Dedifferentiated amniotic fluid mesenchymal stem cell (primary cell): ENCODE data around the gene PROK2.

Source experiments
- DNase-seq: peaks from one replicate; pipeline ENCODE4 v3.0.0-alpha.2; 2016; ENCODE audit errors: extremely low spot score

The PROK2 gene

GRCh38 chr3:71786551-71786950 lies 1.6 kb upstream of the PROK2 start:
- no peak for DNase-seq

- no peak for DNase-seq
Measured at GRCh38 chr3:71786217-71786549, 1.2 kb upstream of the PROK2 start.

GRCh38 chr3:71785532-71786216 lies 726 bp upstream of the PROK2 start:
- DNase-seq = no peak

- no peak for DNase-seq
Measured at GRCh38 chr3:71784201-71784913, 591 bp downstream of the PROK2 start.

- no peak for DNase-seq
Measured at GRCh38 chr3:71783152-71783551, 1.8 kb downstream of the PROK2 start.

GRCh38 chr3:71780430-71780829 lies 4.5 kb downstream of the PROK2 start:
- no peak for DNase-seq

GRCh38 chr3:71779674-71780377 lies 5.1 kb downstream of the PROK2 start:
- DNase-seq = no peak

- no peak for DNase-seq
Measured at GRCh38 chr3:71778353-71778752, 6.6 kb downstream of the PROK2 start.

- DNase-seq = no peak
Measured at GRCh38 chr3:71776538-71776937, 8.4 kb downstream of the PROK2 start.

GRCh38 chr3:71771884-71772283 lies 13.1 kb downstream of the PROK2 start:
- DNase-seq = no peak

- no peak for DNase-seq
Measured at GRCh38 chr3:71771126-71771525, 13.8 kb downstream of the PROK2 start.

GRCh38 chr3:71763426-71763825 lies 21.5 kb downstream of the PROK2 start:
- no peak for DNase-seq

GRCh38 chr3:71760140-71760539 lies 24.8 kb downstream of the PROK2 start:
- no peak for DNase-seq

- no peak for DNase-seq
Measured at GRCh38 chr3:71759401-71759800, 25.5 kb downstream of the PROK2 start.

- DNase-seq = no peak
Measured at GRCh38 chr3:71758091-71758490, 26.9 kb downstream of the PROK2 start.

- DNase-seq = no peak
Measured at GRCh38 chr3:71754610-71755253, 30.2 kb downstream of the PROK2 start.

GRCh38 chr3:71753701-71754609 lies 31.0 kb downstream of the PROK2 start, which contains the start of gene GPR27:
Gene GPR27 (plus strand): TSS chr3:71753855. CDS start chr3:71754050, 195 bp downstream.
- DNase-seq = no peak

GRCh38 chr3:71752831-71753700 lies 31.9 kb downstream of the PROK2 start:
- no peak for DNase-seq

- DNase-seq = no peak
Measured at GRCh38 chr3:71751602-71752001, 33.3 kb downstream of the PROK2 start.

- DNase-seq = no peak
Measured at GRCh38 chr3:71744738-71745137, 40.2 kb downstream of the PROK2 start.
